LNCAP (cell line): ENCODE results near the gene OLFM4.

ENCODE experiments used
- TF ChIP-seq, protein P1 (sequence below): fragments of 450-650 bp; IDR thresholded peaks from 2 replicates; pipeline ENCODE4 v1.5.1; 2017; ENCODE audit warnings: mild to moderate bottlenecking

The OLFM4 gene

DNA sequence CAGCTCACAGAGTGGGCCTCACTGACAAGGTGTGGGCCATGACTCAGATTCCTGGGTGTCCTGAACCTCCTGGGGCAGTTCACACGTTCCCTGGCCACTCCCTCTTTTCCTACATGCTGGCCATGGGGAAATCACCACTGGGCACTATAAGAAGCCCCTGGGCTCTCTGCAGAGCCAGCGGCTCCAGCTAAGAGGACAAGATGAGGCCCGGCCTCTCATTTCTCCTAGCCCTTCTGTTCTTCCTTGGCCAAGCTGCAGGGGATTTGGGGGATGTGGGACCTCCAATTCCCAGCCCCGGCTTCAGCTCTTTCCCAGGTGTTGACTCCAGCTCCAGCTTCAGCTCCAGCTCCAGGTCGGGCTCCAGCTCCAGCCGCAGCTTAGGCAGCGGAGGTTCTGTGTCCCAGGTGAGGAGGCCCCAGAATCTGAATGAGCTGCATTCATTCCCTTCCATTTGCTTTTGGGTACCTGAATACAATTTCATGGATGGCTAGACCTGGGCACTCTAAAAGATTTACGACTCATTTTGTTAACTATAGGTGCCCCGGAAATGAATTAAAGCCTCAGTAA is at the start of gene OLFM4:
OLFM4 (plus strand) TSS at position 177 of the 567 bp plus-strand sequence; CDS start at position 201, 24 bp downstream.
- TF ChIP-seq, protein P1, sequence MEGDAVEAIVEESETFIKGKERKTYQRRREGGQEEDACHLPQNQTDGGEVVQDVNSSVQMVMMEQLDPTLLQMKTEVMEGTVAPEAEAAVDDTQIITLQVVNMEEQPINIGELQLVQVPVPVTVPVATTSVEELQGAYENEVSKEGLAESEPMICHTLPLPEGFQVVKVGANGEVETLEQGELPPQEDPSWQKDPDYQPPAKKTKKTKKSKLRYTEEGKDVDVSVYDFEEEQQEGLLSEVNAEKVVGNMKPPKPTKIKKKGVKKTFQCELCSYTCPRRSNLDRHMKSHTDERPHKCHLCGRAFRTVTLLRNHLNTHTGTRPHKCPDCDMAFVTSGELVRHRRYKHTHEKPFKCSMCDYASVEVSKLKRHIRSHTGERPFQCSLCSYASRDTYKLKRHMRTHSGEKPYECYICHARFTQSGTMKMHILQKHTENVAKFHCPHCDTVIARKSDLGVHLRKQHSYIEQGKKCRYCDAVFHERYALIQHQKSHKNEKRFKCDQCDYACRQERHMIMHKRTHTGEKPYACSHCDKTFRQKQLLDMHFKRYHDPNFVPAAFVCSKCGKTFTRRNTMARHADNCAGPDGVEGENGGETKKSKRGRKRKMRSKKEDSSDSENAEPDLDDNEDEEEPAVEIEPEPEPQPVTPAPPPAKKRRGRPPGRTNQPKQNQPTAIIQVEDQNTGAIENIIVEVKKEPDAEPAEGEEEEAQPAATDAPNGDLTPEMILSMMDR = no peak

- TF ChIP-seq, protein P1 = no peak
Measured at GRCh38 chr13:52978989-52979388, 49.6 kb upstream of the OLFM4 start.

- TF ChIP-seq, protein P1 = no peak
Measured at GRCh38 chr13:52980695-52981094, 47.9 kb upstream of the OLFM4 start.

- TF ChIP-seq, protein P1 = no peak
Measured at GRCh38 chr13:52983836-52984235, 44.8 kb upstream of the OLFM4 start.

GRCh38 chr13:52984881-52985363 is 43.7 kb upstream of the OLFM4 start:
- TF ChIP-seq, protein P1 = no peak

- TF ChIP-seq, protein P1 = no peak
Measured at GRCh38 chr13:52991344-52992020, 37.1 kb upstream of the OLFM4 start.

- TF ChIP-seq, protein P1 = no peak
Measured at GRCh38 chr13:52992110-52992509, 36.5 kb upstream of the OLFM4 start.
